Measurements from ENCODE around the gene INHBC.

DNA sequence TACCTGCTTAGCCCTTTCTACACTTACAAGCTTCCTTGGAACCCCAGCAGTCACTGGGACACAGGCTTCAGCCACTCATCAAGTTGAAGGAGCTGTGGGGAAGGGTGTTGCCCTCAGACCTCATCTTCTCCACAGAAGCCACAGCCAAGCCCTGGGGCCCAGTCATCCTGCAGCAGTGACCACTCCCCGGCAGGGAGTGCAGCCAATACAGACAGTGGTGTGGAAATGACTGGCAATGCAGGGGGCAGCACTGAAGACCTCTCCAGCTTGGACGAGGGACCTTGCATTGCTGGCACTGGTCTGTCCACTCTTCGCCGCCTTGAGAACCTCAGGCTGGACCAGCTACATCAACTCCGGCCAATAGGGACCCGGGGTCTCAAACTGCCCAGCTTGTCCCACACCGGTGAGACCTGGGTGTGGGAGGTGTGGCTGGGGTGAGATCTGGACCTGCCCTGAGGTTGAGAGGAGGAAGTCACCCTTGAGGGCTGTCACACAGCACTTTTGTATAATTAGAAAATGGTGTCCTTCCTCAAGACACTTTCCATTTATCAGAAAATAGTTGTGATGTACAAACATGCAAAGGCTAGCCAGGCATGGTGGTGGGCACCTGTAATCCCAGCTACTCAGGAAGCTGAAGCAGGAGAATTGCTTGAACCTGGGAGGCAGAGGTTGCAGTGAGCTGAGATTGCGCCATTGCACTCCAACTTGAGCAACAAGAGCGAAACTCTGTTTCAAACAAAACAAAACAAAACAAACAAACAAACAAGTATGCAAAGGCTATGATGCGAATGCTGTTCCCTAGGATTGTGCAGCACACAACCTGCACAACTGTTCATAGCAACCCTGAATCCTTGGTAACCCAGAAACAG, 34.9 kb downstream of the INHBC start:
- TF ChIP-seq POLR2AphosphoS5 (IDR thresholded peaks at IDR 0.05; ENCODE audit: low read depth, low read length) (no peak), TCF7L2 (IDR thresholded peaks at IDR 0.05; ENCODE audit: low read depth, low read length) (no peak)
